Measurements from ENCODE around the gene MYOT.

DNA sequence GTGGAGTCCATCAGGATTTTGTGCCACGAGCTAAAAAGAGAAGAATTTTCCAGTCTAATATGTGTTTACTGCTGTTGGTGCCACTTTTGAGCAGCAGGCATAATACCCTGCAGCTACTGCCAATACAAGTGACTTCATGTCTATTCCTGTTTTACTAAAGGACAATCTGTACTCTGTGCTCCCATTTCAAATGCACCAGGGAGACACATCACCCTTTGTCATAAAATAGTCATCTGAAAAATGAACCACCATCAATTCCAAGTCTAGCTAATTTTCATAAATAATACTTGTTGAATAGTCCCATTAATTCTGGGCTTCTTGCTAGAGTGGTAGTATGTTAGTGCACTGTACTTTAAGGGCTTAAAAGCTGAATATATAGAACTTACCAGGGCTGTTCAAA lies 12.7 kb downstream of the MYOT start:
- TF ChIP-seq, protein P1, sequence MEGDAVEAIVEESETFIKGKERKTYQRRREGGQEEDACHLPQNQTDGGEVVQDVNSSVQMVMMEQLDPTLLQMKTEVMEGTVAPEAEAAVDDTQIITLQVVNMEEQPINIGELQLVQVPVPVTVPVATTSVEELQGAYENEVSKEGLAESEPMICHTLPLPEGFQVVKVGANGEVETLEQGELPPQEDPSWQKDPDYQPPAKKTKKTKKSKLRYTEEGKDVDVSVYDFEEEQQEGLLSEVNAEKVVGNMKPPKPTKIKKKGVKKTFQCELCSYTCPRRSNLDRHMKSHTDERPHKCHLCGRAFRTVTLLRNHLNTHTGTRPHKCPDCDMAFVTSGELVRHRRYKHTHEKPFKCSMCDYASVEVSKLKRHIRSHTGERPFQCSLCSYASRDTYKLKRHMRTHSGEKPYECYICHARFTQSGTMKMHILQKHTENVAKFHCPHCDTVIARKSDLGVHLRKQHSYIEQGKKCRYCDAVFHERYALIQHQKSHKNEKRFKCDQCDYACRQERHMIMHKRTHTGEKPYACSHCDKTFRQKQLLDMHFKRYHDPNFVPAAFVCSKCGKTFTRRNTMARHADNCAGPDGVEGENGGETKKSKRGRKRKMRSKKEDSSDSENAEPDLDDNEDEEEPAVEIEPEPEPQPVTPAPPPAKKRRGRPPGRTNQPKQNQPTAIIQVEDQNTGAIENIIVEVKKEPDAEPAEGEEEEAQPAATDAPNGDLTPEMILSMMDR (IDR thresholded peaks at IDR 0.05; ENCODE audit: extremely low read depth in 1 of 2, insufficient read depth in 1 of 2, low read depth in 1 of 2, low read length in 2 of 2) = no peak
- no peak for TF ChIP-seq POLR2A (IDR thresholded peaks at IDR 0.05; ENCODE audit: low read depth, low read length)
- no peak for TF ChIP-seq POLR2AphosphoS5 (IDR thresholded peaks at IDR 0.05; ENCODE audit: insufficient read depth, low read depth, low read length)
- no peak for TF ChIP-seq EZH2 (IDR thresholded peaks at IDR 0.05; ENCODE audit: borderline replicate concordance, low read depth, low read length, severe bottlenecking)
- no peak for TF ChIP-seq FOS (IDR thresholded peaks at IDR 0.05; ENCODE audit: borderline replicate concordance, insufficient read depth, low read length)
- no peak for TF ChIP-seq JUN (IDR thresholded peaks at IDR 0.05; ENCODE audit: borderline replicate concordance, insufficient read depth, insufficient read length, low read depth)
- no peak for TF ChIP-seq MYC (IDR thresholded peaks at IDR 0.05; ENCODE audit: low read depth, low read length)

Data from endothelial cell of umbilical vein (primary cell).